Activated T-cell treated with anti-CD3 and anti-CD28 coated beads, Interleukin-2, amount 50 U/mL, for 4 hours (primary cell): ENCODE measurements around the gene CACNB3. TPM values are rescaled to one million over a fixed set of nuclear protein-coding genes. Genes with fewer than 3 reads are reported as not detected.
A peak's percentile ranks its signal among the peaks of the same experiment; 100 is the strongest.

Source experiments
- ATAC-seq, 2 donors: fragments of 200-7000 bp; cut with Tn5 transposase; one replicate each; pipeline ENCODE4 v1.10.0; 2021
- DNase-seq: peaks from one replicate; pipeline ENCODE4 v3.0.0-alpha.2; 2020
- H3K27me3 Mint-ChIP-seq: one replicate; pipeline ENCODE4 v1.8.0; 2021; ENCODE audit warnings: low read depth, mixed read lengths
- H3K36me3 Mint-ChIP-seq: one replicate; pipeline ENCODE4 v1.8.0; 2022; ENCODE audit warnings: mixed read lengths; ENCODE audit not compliant: insufficient read depth
- H3K4me1 Mint-ChIP-seq: one replicate; pipeline ENCODE4 v1.8.0; 2021; ENCODE audit warnings: low read depth, mixed read lengths
- H3K4me3 Mint-ChIP-seq: one replicate; pipeline ENCODE4 v1.8.0; 2021; ENCODE audit warnings: mild to moderate bottlenecking, moderate library complexity, mixed read lengths
- H3K9me3 Mint-ChIP-seq: one replicate; pipeline ENCODE4 v1.8.0; 2021; ENCODE audit warnings: mixed read lengths
- total RNA-seq, 3 donors: library from RNA; stranded (reverse); gene quantifications; one replicate each; pipeline ENCODE4 v1.2.1, GENCODE V29; 2021

CACNB3 gene
- 1 to 10 TPM; 1.7 to 3.5 (median 2.3) TPM for total RNA-seq

- H3K27me3 Mint-ChIP-seq = peaks cover 6% of the 10 kb centered on the region
- no peaks in the 10 kb centered on the region for H3K36me3 Mint-ChIP-seq
- peaks cover 34% of the 10 kb centered on the region for H3K4me1 Mint-ChIP-seq
- peak; percentile 71 for DNase-seq
- H3K9me3 Mint-ChIP-seq = no peaks in the 10 kb centered on the region
- H3K4me3 Mint-ChIP-seq = peak within 1 kb of the TSS; percentile 85
- ATAC-seq = peak; percentile 73 to 74
Measured at GRCh38 chr12:48817873-48818830, at the start of gene CACNB3. Gene CACNB3, plus strand, starts transcription at chr12:48818496. Its CDS starts 434 bp downstream, at chr12:48818930.

- ATAC-seq = no peak
- no peak overlapping the region for H3K4me3 Mint-ChIP-seq
- H3K9me3 Mint-ChIP-seq = no peaks in the 10 kb centered on the region
- no peaks in the 10 kb centered on the region for H3K27me3 Mint-ChIP-seq
- peaks cover 10% of the 10 kb centered on the region for H3K4me1 Mint-ChIP-seq
- no peaks in the 10 kb centered on the region for H3K36me3 Mint-ChIP-seq
- DNase-seq = no peak
Measured at GRCh38 chr12:48768736-48769135, 49.6 kb upstream of the CACNB3 start.

GRCh38 chr12:48770756-48771155, 47.5 kb upstream of the CACNB3 start:
- no peaks in the 10 kb centered on the region for H3K36me3 Mint-ChIP-seq
- H3K4me1 Mint-ChIP-seq = peaks cover 6% of the 10 kb centered on the region
- no peaks in the 10 kb centered on the region for H3K27me3 Mint-ChIP-seq
- H3K9me3 Mint-ChIP-seq = no peaks in the 10 kb centered on the region
- H3K4me3 Mint-ChIP-seq = no peak overlapping the region
- DNase-seq (no peak), ATAC-seq (no peak)

GRCh38 chr12:48771588-48772112, 46.6 kb upstream of the CACNB3 start:
- Mint-ChIP-seq H3K27me3 (no peaks in the 10 kb centered on the region), H3K4me1 (no peaks in the 10 kb centered on the region), H3K9me3 (no peaks in the 10 kb centered on the region), H3K4me3 (no peak overlapping the region), H3K36me3 (no peaks in the 10 kb centered on the region)
- no peak for ATAC-seq
- no peak for DNase-seq

- Mint-ChIP-seq H3K27me3 (no peaks in the 10 kb centered on the region), H3K4me3 (no peak overlapping the region), H3K36me3 (no peaks in the 10 kb centered on the region), H3K9me3 (no peaks in the 10 kb centered on the region), H3K4me1 (no peaks in the 10 kb centered on the region)
- DNase-seq (no peak), ATAC-seq (no peak)
Measured at GRCh38 chr12:48773686-48774085, 44.6 kb upstream of the CACNB3 start.

GRCh38 chr12:48774516-48774915, 43.8 kb upstream of the CACNB3 start:
- H3K4me3 Mint-ChIP-seq = no peak overlapping the region
- ATAC-seq = no peak

GRCh38 chr12:48775299-48775698, 43.0 kb upstream of the CACNB3 start:
- H3K4me1 Mint-ChIP-seq = no peaks in the 10 kb centered on the region
- H3K9me3 Mint-ChIP-seq = no peaks in the 10 kb centered on the region
- H3K36me3 Mint-ChIP-seq = no peaks in the 10 kb centered on the region
- DNase-seq (no peak), ATAC-seq (no peak)
- no peaks in the 10 kb centered on the region for H3K27me3 Mint-ChIP-seq
- no peak overlapping the region for H3K4me3 Mint-ChIP-seq

More at GRCh38 chr12:48774516-48774915, 43.8 kb upstream of the CACNB3 start:
- no peaks in the 10 kb centered on the region for H3K9me3 Mint-ChIP-seq
- no peaks in the 10 kb centered on the region for H3K36me3 Mint-ChIP-seq
- no peaks in the 10 kb centered on the region for H3K4me1 Mint-ChIP-seq
- DNase-seq = no peak
- H3K27me3 Mint-ChIP-seq = no peaks in the 10 kb centered on the region

- H3K4me3 Mint-ChIP-seq = no peak overlapping the region
- no peak for DNase-seq
- H3K4me1 Mint-ChIP-seq = no peaks in the 10 kb centered on the region
- no peak for ATAC-seq
- H3K9me3 Mint-ChIP-seq = no peaks in the 10 kb centered on the region
- H3K36me3 Mint-ChIP-seq = no peaks in the 10 kb centered on the region
- no peaks in the 10 kb centered on the region for H3K27me3 Mint-ChIP-seq
Measured at GRCh38 chr12:48775991-48776649, 42.2 kb upstream of the CACNB3 start.

GRCh38 chr12:48776956-48777355, 41.3 kb upstream of the CACNB3 start:
- Mint-ChIP-seq H3K4me1 (no peaks in the 10 kb centered on the region), H3K27me3 (no peaks in the 10 kb centered on the region), H3K4me3 (no peak overlapping the region), H3K36me3 (no peaks in the 10 kb centered on the region), H3K9me3 (no peaks in the 10 kb centered on the region)
- ATAC-seq (no peak), DNase-seq (no peak)

GRCh38 chr12:48777501-48778400, 40.5 kb upstream of the CACNB3 start:
- no peaks in the 10 kb centered on the region for H3K36me3 Mint-ChIP-seq
- no peaks in the 10 kb centered on the region for H3K4me1 Mint-ChIP-seq
- ATAC-seq (no peak), DNase-seq (no peak)
- H3K9me3 Mint-ChIP-seq = no peaks in the 10 kb centered on the region
- H3K4me3 Mint-ChIP-seq = no peak overlapping the region
- no peaks in the 10 kb centered on the region for H3K27me3 Mint-ChIP-seq

GRCh38 chr12:48779869-48780268, 38.4 kb upstream of the CACNB3 start:
- Mint-ChIP-seq H3K4me3 (no peak overlapping the region), H3K9me3 (no peaks in the 10 kb centered on the region), H3K4me1 (no peaks in the 10 kb centered on the region), H3K36me3 (no peaks in the 10 kb centered on the region), H3K27me3 (peaks cover 2% of the 10 kb centered on the region)
- ATAC-seq (no peak), DNase-seq (no peak)

- Mint-ChIP-seq H3K4me1 (no peaks in the 10 kb centered on the region), H3K9me3 (no peaks in the 10 kb centered on the region), H3K4me3 (no peak overlapping the region), H3K36me3 (no peaks in the 10 kb centered on the region), H3K27me3 (peaks cover 7% of the 10 kb centered on the region)
- ATAC-seq (no peak), DNase-seq (no peak)
Measured at GRCh38 chr12:48780381-48781025, 37.8 kb upstream of the CACNB3 start.

- Mint-ChIP-seq H3K4me1 (no peaks in the 10 kb centered on the region), H3K27me3 (peaks cover 19% of the 10 kb centered on the region), H3K36me3 (no peaks in the 10 kb centered on the region), H3K4me3 (no peak overlapping the region), H3K9me3 (no peaks in the 10 kb centered on the region)
- no peak for ATAC-seq
- DNase-seq = no peak
Measured at GRCh38 chr12:48781750-48782456, 36.4 kb upstream of the CACNB3 start.
